Right lung (tissue), 5 donors: ENCODE data around the gene OXLD1. TPM values are rescaled to one million over a fixed set of nuclear protein-coding genes. Genes with fewer than 3 reads are reported as not detected.
A peak's percentile ranks its signal among the peaks of the same experiment; 100 is the strongest.

ENCODE experiments used
- DNase-seq, 2 donors: peaks; one replicate each; pipeline ENCODE4 v3.0.0-alpha.2; 2013
- polyA plus RNA-seq, 5 donors: library from polyadenylated mRNA; unstranded; fragments of 120-200 nt; gene quantifications; one replicate each; pipeline versions ENCODE4 v1.2.1 to v1.2.3, GENCODE V29; 2013; ENCODE audit warnings: inconsistent platforms in 1 of 5, low replicate concordance in 1 of 5; ENCODE audit not compliant: insufficient read length in 5 of 5, insufficient read depth in 1 of 5

The OXLD1 gene
- polyA plus RNA-seq, 5 donors, result 8.8 to 18.2 (median 11.0) TPM

- no peak for DNase-seq
Observed at GRCh38 chr17:81655378-81656117, 10.9 kb downstream of the OXLD1 start.

- DNase-seq, result no peak
Observed at GRCh38 chr17:81652906-81653771, 13.3 kb downstream of the OXLD1 start.

- DNase-seq, result no peak
Observed at GRCh38 chr17:81651692-81652091, 14.7 kb downstream of the OXLD1 start.

GRCh38 chr17:81650951-81651350 lies 15.5 kb downstream of the OXLD1 start:
- no peak for DNase-seq

GRCh38 chr17:81648707-81649085 lies 17.7 kb downstream of the OXLD1 start:
- no peak for DNase-seq

- no peak for DNase-seq
Observed at GRCh38 chr17:81648013-81648706, 18.2 kb downstream of the OXLD1 start.

- no peak for DNase-seq
Observed at GRCh38 chr17:81647640-81648012, 18.8 kb downstream of the OXLD1 start.

- DNase-seq, result no peak
Observed at GRCh38 chr17:81646869-81647600, 19.4 kb downstream of the OXLD1 start.

- no peak for DNase-seq
Observed at GRCh38 chr17:81644976-81645952, 21.1 kb downstream of the OXLD1 start.

GRCh38 chr17:81644496-81644895 lies 21.9 kb downstream of the OXLD1 start:
- no peak for DNase-seq

- no peak for DNase-seq
Observed at GRCh38 chr17:81641825-81642489, 24.4 kb downstream of the OXLD1 start.

GRCh38 chr17:81640011-81640410 lies 26.4 kb downstream of the OXLD1 start:
- DNase-seq, result no peak

GRCh38 chr17:81638683-81639082 lies 27.7 kb downstream of the OXLD1 start:
- no peak for DNase-seq

- DNase-seq, result peak; percentile 88 to 89
Observed at GRCh38 chr17:81636505-81637288, 29.7 kb downstream of the OXLD1 start, which contains the start of the genes NPLOC4 and TSPAN10. TSS of gene NPLOC4 (minus strand) at chr17:81637112. CDS start at chr17:81636930, 182 bp downstream. TSS of gene TSPAN10 (plus strand) at chr17:81637196. CDS start at chr17:81642413, 5,217 bp downstream.

GRCh38 chr17:81635973-81636504 lies 30.4 kb downstream of the OXLD1 start:
- no peak for DNase-seq

- no peak for DNase-seq
Observed at GRCh38 chr17:81635431-81635830, 31.0 kb downstream of the OXLD1 start.

GRCh38 chr17:81631482-81631881 lies 34.9 kb downstream of the OXLD1 start:
- DNase-seq, result no peak

GRCh38 chr17:81630274-81630673 lies 36.1 kb downstream of the OXLD1 start:
- DNase-seq, result no peak
